ENCODE results near the gene CMIP.
"Not testable (repeated sequence)": the region's sequence is repeated elsewhere in the genome, so short reads cannot be mapped to it uniquely, and the experiment has no call there.

The CMIP gene

GRCh38 chr16:81733295-81733694 lies 288.7 kb downstream of the CMIP start:
- Histone ChIP-seq H3K27ac (ENCODE audit: low read length) (no peak overlapping the region), H3K27me3 (ENCODE audit: insufficient read depth, low read length) (no peaks in the 10 kb centered on the region), H3K4me3 (ENCODE audit: low read length) (no peak overlapping the region), H3K4me1 (ENCODE audit: insufficient read depth, low read length) (no peaks in the 10 kb centered on the region; the same call in 1 of the 2 replicates), H3K36me3 (ENCODE audit: insufficient read depth, low read depth, low read length) (no peaks in the 10 kb centered on the region), H3K9ac (ENCODE audit: low read depth, low read length) (no peak overlapping the region), H3K9me3 (ENCODE audit: insufficient read depth, low read depth, low read length) (no peaks in the 10 kb centered on the region)

- no peak overlapping the region for H3K4me3 ChIP-seq (ENCODE audit: low read length)
- H3K36me3 ChIP-seq (ENCODE audit: insufficient read depth, low read depth, low read length): no peaks in the 10 kb centered on the region
- H3K9ac ChIP-seq (ENCODE audit: low read depth, low read length): no peak overlapping the region
- H3K27ac ChIP-seq (ENCODE audit: low read length): no peak overlapping the region
- H3K9me3 ChIP-seq (ENCODE audit: insufficient read depth, low read depth, low read length): no peaks in the 10 kb centered on the region
- H3K27me3 ChIP-seq (ENCODE audit: insufficient read depth, low read length): no peaks in the 10 kb centered on the region
- H3K4me1 ChIP-seq (ENCODE audit: insufficient read depth, low read length): no peaks in the 10 kb centered on the region
Observed at GRCh38 chr16:81734632-81735434, 290.2 kb downstream of the CMIP start.

DNA sequence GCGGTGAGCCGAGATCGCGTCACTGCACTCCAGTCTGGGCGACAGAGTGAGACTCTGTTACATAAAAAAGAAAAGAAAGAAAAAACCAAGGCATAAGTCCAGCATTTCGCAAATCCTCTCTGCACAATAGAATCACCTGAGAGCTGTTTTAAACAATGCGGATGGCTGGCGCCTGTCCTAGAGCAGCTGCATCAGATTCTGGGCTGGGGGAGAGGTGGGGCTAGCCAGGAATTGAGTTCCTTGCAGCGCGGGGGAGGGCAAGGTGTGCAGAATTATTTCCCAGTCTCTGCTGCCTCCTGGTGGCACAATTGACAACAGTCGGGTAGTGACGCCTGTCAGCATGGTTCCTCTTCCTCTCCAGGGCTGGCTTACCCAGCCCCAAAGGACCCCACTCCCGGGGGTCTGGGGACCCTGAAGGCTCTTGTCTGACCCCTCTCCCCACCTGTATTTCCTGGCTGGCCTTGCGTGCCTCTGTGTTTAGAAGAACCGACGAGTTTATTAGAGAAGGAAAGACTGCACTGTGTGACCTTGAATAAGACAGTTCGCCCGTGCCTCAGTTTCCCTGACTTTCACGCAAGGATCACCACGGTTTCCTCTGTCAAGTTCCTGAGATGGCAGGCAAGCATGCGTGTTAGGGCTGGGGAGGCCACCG lies 293.4 kb downstream of the CMIP start:
- Histone ChIP-seq H3K27ac (ENCODE audit: low read length) (no peak overlapping the region), H3K36me3 (ENCODE audit: insufficient read depth, low read depth, low read length) (no peaks in the 10 kb centered on the region), H3K9ac (ENCODE audit: low read depth, low read length) (no peak overlapping the region), H3K4me1 (ENCODE audit: insufficient read depth, low read length) (no peaks in the 10 kb centered on the region), H3K9me3 (ENCODE audit: insufficient read depth, low read depth, low read length) (no peaks in the 10 kb centered on the region), H3K4me3 (ENCODE audit: low read length) (no peak overlapping the region), H3K27me3 (ENCODE audit: insufficient read depth, low read length) (no peaks in the 10 kb centered on the region)

- Histone ChIP-seq H3K9ac (ENCODE audit: low read depth, low read length) (no peak overlapping the region), H3K4me1 (ENCODE audit: insufficient read depth, low read length) (no peaks in the 10 kb centered on the region), H3K27ac (ENCODE audit: low read length) (no peak overlapping the region), H3K27me3 (ENCODE audit: insufficient read depth, low read length) (no peaks in the 10 kb centered on the region; the same call in 1 of the 2 replicates), H3K9me3 (ENCODE audit: insufficient read depth, low read depth, low read length) (no peaks in the 10 kb centered on the region), H3K4me3 (ENCODE audit: low read length) (no peak overlapping the region), H3K36me3 (ENCODE audit: insufficient read depth, low read depth, low read length) (no peaks in the 10 kb centered on the region)
Observed at GRCh38 chr16:81738783-81739496, 294.3 kb downstream of the CMIP start.

- H3K9ac ChIP-seq (ENCODE audit: low read depth, low read length): no peak overlapping the region
- no peak overlapping the region for H3K4me3 ChIP-seq (ENCODE audit: low read length)
- H3K4me1 ChIP-seq (ENCODE audit: insufficient read depth, low read length): no peaks in the 10 kb centered on the region
- no peaks in the 10 kb centered on the region; the same call in 1 of the 2 replicates for H3K27me3 ChIP-seq (ENCODE audit: insufficient read depth, low read length)
- H3K9me3 ChIP-seq (ENCODE audit: insufficient read depth, low read depth, low read length): no peaks in the 10 kb centered on the region
- no peak overlapping the region for H3K27ac ChIP-seq (ENCODE audit: low read length)
- no peaks in the 10 kb centered on the region for H3K36me3 ChIP-seq (ENCODE audit: insufficient read depth, low read depth, low read length)
Observed at GRCh38 chr16:81739503-81739902, 294.9 kb downstream of the CMIP start.

DNA sequence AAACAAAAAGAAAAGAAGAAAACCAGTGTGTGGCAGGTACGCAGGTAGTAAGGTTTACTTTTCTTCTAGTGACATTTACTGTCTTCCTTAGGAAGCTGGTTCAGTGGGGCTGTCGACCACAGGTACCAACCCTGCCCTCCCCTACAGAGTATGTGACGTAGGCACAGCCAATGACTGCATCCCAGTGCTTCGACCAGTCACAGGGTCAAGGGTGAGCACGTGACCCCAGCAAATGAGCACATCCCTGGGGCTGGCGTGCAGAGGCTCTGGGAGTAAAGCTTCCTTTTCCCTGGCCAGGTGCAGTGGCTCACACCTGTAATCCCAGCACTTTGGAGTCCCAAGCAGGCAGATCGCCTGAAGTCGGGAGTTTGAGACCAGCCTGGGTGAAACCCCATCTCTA lies 295.6 kb downstream of the CMIP start:
- Histone ChIP-seq H3K9me3 (ENCODE audit: insufficient read depth, low read depth, low read length) (no peaks in the 10 kb centered on the region), H3K4me1 (ENCODE audit: insufficient read depth, low read length) (no peaks in the 10 kb centered on the region), H3K9ac (ENCODE audit: low read depth, low read length) (no peak overlapping the region), H3K4me3 (ENCODE audit: low read length) (no peak overlapping the region), H3K27me3 (ENCODE audit: insufficient read depth, low read length) (no peaks in the 10 kb centered on the region; the same call in 1 of the 2 replicates), H3K36me3 (ENCODE audit: insufficient read depth, low read depth, low read length) (no peaks in the 10 kb centered on the region), H3K27ac (ENCODE audit: low read length) (no peak overlapping the region)

- H3K27me3 ChIP-seq (ENCODE audit: insufficient read depth, low read length); H3K4me1 ChIP-seq (ENCODE audit: insufficient read depth, low read length); H3K4me3 ChIP-seq (ENCODE audit: low read length); H3K9ac ChIP-seq (ENCODE audit: low read depth, low read length); H3K36me3 ChIP-seq (ENCODE audit: insufficient read depth, low read depth, low read length); H3K9me3 ChIP-seq (ENCODE audit: insufficient read depth, low read depth, low read length); H3K27ac ChIP-seq (ENCODE audit: low read length): not testable (repeated sequence)
Observed at GRCh38 chr16:81741430-81741770, 296.8 kb downstream of the CMIP start.

DNA sequence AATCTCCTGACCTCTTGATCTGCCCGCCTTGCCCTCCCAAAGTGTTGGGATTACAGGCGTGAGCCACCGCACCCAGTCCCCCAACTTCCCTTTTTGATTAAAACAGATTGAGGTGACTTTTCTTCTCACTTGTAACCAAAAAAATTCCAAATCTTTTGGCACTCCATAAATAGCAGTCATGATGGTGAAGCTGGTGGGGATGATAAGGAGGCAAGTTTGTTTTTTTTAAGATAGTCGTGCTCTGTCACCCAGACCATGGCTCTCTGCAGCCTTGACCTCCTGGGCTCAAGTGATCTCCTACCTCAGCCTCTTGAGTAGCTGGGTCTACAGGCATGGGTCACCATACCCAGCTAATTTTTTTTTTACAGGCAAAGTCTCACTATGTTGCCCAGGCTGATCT lies 299.8 kb downstream of the CMIP start:
- Histone ChIP-seq H3K27ac (ENCODE audit: low read length) (no peak overlapping the region), H3K9ac (ENCODE audit: low read depth, low read length) (no peak overlapping the region), H3K27me3 (ENCODE audit: insufficient read depth, low read length) (no peaks in the 10 kb centered on the region; the same call in 1 of the 2 replicates), H3K4me1 (ENCODE audit: insufficient read depth, low read length) (peaks cover 4% of the 10 kb centered on the region), H3K4me3 (ENCODE audit: low read length) (no peak overlapping the region), H3K9me3 (ENCODE audit: insufficient read depth, low read depth, low read length) (no peaks in the 10 kb centered on the region), H3K36me3 (ENCODE audit: insufficient read depth, low read depth, low read length) (no peaks in the 10 kb centered on the region)

- H3K9ac ChIP-seq (ENCODE audit: low read depth, low read length): no peak overlapping the region
- no peak overlapping the region for H3K27ac ChIP-seq (ENCODE audit: low read length)
- H3K4me3 ChIP-seq (ENCODE audit: low read length): no peak overlapping the region
- no peaks in the 10 kb centered on the region for H3K36me3 ChIP-seq (ENCODE audit: insufficient read depth, low read depth, low read length)
- no peaks in the 10 kb centered on the region; the same call in 1 of the 2 replicates for H3K27me3 ChIP-seq (ENCODE audit: insufficient read depth, low read length)
- H3K9me3 ChIP-seq (ENCODE audit: insufficient read depth, low read depth, low read length): no peaks in the 10 kb centered on the region
- H3K4me1 ChIP-seq (ENCODE audit: insufficient read depth, low read length): peaks cover 4% of the 10 kb centered on the region
Observed at GRCh38 chr16:81744911-81745310, 300.3 kb downstream of the CMIP start.

- Histone ChIP-seq H3K9ac (ENCODE audit: low read depth, low read length) (peak overlapping the region; percentile 23; the same call in 1 of the 2 replicates), H3K36me3 (ENCODE audit: insufficient read depth, low read depth, low read length) (no peaks in the 10 kb centered on the region), H3K9me3 (ENCODE audit: insufficient read depth, low read depth, low read length) (no peaks in the 10 kb centered on the region), H3K27ac (ENCODE audit: low read length) (peak overlapping the region; percentile 11), H3K4me1 (ENCODE audit: insufficient read depth, low read length) (peaks cover 4% of the 10 kb centered on the region), H3K4me3 (ENCODE audit: low read length) (peak overlapping the region; percentile 67; the same call in 1 of the 2 replicates), H3K27me3 (ENCODE audit: insufficient read depth, low read length) (no peaks in the 10 kb centered on the region; the same call in 1 of the 2 replicates)
Observed at GRCh38 chr16:81745704-81746558, 301.3 kb downstream of the CMIP start.

DNA sequence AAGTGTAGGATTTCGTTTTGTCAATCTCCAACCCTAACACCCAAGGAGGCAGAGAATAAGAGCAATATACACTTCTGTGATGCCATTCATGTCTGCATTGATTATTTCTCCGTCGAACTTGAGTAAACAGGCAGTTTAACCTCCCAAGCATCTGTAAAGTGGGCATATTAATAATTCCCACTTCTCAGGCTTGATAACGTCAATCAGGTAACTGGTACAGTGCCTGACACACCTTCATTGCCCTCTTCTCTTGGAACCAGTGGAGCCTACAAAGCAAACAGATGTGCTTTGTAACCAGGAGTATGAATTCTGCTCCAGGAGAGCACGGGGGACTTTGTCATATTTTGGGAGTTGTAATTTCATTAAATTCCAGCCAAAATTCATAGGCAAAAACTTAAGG lies 302.0 kb downstream of the CMIP start:
- no peaks in the 10 kb centered on the region for H3K36me3 ChIP-seq (ENCODE audit: insufficient read depth, low read depth, low read length)
- no peaks in the 10 kb centered on the region for H3K9me3 ChIP-seq (ENCODE audit: insufficient read depth, low read depth, low read length)
- H3K4me3 ChIP-seq (ENCODE audit: low read length): peak overlapping the region; percentile 67; the same call in 1 of the 2 replicates
- H3K27ac ChIP-seq (ENCODE audit: low read length): no peak overlapping the region
- H3K9ac ChIP-seq (ENCODE audit: low read depth, low read length): no peak overlapping the region
- H3K4me1 ChIP-seq (ENCODE audit: insufficient read depth, low read length): peaks cover 4% of the 10 kb centered on the region
- no peaks in the 10 kb centered on the region; the same call in 1 of the 2 replicates for H3K27me3 ChIP-seq (ENCODE audit: insufficient read depth, low read length)
